CD4-positive, alpha-beta T cell treated with Interleukin-21 for 1 hour (primary cell): Measurements from ENCODE around the gene MYL6B.

ENCODE experiments used
- DNase-seq: peaks from one replicate; pipeline ENCODE4 v3.0.0-alpha.2; 2020

The MYL6B gene

DNA sequence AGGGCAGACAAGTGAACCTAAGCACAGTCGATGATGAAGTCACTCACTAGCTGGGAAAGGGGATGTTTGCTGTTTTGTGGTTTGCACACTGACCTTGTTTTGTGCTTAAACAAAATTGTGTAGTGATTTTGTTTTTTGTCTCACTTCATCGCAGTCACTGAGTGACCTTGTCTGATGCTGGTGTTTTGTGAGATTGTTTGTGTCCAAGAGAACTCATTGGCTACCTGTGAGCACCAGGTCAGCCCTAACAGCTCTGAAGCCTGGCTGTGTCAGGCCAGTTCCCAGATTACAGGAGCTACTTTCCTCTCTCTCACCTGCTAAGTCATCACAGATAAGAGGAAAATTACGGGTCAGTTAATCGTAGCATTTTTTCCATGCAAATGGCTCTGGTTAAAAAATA is 28.3 kb upstream of the MYL6B start:
- no peak for DNase-seq

DNA sequence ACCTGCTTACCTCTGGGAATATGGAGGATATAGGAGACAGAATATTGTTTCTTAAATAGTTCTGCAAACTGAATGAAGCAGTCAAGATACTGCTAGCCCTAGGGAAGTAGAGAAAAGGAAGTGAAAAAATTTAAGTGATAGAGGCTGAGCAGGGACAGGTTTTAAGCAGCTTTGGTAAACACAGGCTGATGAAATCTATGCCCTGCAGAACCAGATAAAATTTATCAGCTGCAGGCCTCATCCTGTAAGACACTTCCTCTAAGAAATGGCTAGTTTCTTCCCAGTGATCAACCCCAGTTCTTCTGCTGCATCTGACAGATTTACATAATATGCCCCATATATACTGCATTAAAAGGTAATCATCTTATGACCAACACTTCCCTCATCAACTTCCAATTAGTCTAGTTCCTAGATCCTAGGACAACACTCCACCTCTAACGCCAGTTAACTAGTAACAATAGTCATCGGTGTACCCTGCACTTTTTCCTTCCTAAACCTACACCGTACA is 25.6 kb upstream of the MYL6B start:
- DNase-seq: no peak

DNA sequence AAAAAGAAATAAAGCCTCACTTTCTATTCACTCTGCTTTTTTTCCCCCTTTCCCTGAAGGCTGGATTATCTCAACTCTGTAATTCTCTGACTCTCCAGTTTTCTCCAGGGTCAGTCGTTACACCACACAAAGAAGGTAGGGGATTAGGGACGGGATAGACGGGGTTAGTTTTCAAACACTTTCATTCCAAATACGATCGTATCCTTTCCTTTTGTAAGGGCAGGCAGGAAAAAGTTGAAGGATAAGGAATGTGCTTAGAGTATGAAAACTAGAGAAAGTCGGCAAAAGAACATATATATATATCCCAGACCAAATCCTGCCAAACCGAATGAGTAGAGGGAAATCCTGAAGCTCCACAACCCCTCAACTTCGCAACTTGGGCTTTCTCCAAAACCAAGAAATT is 24.9 kb upstream of the MYL6B start:
- no peak for DNase-seq

DNA sequence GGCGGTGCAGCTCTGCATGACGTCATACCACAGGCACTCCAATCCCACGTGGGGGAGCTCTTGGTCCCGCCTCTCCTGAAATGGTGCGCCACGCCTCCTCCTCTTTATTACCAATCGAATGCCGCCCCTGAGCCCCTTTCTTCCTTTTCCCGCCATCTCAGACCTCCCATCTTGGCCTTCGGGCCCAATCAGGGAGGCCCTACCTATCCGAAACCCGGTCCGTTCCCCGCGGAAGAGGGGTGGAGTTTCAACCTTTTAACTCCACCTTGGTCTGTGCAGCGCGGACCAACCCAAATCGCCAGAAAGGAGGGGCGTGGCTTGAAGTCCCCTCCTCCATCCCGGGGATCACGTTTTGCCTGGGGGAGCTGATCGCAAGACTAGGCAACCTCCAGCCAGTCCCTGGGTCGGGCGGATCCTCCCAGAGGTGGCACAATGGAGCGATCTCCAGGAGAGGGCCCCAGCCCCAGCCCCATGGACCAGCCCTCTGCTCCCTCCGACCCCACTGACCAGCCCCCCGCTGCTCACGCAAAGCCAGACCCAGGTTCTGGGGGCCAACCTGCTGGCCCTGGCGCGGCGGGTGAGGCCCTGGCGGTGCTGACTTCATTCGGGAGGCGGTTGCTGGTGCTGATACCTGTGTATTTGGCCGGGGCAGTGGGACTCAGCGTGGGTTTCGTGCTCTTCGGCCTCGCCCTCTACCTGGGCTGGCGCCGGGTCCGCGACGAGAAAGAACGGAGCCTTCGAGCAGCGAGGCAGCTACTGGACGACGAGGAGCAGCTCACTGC is 24.3 kb upstream of the MYL6B start, which contains the start of gene ESYT1:
Gene ESYT1, plus strand, starts transcription at position 380 of the 782 bp plus-strand sequence. Its CDS starts 53 bp downstream, at position 433.
- DNase-seq: peak; percentile 100

DNA sequence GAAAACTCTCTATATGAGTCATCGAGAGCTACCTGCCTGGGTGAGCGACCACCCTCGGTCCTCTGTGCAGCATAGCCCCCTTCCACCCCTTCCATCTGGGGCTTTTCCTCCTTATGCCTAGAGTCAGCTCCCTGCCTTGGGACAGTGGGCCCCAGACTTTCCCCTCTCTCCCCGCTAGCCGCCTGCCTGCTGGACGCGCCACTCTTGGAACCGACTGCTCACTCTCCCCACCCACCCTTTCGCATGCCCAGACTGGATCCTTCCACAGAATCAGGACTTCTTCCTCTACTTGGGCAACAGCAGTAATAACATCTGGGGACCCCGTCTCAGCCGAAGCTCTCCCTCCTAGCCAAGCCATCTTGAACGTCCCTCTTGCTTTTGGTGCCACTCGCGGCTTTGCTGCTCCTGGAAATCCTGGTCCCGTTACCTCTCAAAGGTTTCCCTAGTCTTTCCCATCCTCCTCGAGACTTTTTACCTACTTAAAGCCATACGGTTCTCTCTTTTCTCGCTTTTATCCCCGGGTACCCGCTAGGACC is 23.6 kb upstream of the MYL6B start:
- DNase-seq: peak; percentile 22

DNA sequence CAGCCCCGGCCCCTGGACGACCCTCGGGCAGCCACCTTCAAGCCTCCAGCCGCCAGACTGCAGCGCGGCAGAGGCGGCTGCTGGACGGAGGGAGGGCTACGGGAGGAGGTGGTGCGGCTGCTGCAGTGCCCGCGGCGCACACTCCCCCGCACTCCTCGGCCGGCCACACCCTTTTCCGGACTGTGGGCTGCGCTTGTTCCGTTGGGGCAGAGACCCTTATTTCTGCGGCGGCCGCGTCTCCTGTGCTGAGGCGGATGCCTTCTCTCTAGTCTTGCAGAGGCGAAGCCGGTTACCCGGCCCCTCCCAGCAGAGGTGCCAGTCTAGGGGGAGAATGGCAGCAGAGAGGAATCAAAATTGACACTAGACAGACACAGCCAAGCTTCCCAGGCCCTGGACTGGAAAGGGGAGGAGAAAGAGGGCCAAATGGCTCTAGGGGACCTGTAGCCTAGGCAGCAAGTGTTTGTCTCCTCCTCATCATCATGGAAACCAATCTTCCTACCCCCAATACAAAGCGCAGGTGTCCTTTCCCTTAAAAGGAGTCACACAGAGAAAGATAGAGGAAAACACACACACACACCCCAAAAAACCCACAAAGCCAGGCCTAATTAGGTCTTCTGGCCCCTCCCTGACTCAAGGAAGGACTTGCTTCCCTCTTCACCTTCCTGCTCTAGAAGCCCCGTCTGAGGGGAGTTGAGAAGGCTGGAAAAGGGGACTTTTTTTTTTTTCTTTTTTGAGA is 23.0 kb upstream of the MYL6B start:
- DNase-seq: peak; percentile 85

DNA sequence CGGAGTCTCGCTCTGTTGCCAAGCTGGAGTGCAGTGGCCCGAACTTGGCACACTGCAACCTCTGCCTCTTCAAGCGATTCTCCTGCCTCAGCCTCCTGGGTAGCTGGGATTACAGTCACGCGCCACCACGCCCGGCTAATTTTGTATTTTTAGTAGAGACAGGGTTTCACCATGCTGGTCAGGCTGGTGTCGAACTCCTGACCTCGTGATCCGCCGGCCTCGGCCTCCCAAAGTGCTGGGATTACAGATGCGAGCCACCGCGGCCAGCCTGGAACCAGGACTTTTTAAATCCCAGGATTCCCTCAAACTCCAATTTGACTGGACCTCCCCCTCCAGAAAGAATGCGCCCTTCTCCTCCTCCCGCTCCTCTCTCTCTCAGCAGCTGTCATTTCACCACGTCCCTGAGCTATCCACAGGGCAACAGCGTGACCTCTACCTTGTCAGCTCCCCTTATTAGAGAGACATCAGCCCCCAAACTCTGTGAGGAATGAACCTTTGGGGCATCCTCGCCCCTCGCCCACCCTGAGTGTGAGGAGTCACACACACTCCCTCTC is 22.4 kb upstream of the MYL6B start:
- DNase-seq: no peak

DNA sequence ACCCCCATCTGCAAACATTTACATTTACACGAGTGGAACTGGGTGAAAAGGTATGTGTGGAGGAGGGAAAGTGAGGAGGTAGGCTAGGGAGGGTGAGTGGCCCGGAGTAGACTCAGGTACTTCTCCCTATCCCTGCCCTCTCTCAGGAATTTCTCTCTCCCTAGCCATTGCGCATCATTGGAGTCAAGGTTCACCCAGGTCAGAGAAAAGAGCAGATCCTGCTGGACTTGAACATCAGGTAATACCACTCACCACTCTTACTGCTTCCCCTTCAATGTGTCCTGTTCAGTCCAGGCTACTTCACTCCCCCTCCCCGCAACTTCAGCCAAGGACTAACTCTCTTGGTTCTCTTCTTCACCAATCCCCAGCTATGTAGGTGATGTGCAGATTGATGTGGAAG is 21.5 kb upstream of the MYL6B start:
- no peak for DNase-seq

DNA sequence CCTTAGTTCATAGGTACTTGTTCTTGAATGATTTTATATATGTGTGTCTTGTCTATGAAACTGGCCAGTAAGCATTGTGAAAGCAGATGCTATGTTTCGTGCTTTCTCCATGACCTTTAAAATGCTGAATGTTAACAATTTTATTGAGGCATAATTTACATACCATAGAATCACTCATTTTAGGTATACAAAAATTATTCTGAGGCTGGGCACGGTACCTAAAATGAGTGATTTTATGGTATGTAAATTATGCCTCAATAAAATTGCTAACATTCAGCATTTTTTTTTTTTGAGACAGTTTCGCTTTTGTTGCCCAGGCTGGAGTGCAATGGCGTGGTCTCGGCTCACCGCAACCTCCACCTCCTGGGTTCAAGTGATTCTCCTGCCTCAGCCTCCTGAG is 17.5 kb upstream of the MYL6B start:
- no peak for DNase-seq

DNA sequence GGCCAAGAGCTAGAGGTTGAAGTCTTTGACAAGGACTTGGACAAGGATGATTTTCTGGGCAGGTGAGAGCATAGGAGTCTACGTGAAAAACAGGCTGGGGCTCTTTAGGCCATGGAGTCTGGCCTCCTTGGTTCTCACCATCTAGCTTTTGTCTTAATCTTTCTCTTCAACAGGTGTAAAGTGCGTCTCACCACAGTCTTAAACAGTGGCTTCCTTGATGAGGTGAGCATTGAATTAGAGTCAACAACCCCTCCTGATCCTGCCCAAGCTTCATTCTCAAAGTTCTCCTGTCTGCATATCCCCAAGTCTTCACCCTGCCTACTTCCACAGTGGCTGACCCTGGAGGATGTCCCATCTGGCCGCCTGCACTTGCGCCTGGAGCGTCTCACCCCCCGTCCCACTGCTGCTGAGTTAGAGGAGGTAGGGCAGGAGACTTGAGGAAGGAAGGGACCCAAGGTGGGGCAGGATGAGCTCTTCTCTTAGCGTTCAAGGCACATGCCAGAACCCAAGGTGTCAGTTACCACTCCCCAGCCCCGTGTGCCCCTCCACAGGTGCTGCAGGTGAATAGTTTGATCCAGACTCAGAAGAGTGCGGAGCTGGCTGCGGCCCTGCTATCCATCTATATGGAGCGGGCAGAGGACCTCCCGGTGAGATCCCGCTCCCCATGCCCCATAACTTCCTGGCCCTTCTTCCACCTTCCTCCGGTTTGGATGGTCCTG is 14.4 kb upstream of the MYL6B start:
- DNase-seq: no peak

DNA sequence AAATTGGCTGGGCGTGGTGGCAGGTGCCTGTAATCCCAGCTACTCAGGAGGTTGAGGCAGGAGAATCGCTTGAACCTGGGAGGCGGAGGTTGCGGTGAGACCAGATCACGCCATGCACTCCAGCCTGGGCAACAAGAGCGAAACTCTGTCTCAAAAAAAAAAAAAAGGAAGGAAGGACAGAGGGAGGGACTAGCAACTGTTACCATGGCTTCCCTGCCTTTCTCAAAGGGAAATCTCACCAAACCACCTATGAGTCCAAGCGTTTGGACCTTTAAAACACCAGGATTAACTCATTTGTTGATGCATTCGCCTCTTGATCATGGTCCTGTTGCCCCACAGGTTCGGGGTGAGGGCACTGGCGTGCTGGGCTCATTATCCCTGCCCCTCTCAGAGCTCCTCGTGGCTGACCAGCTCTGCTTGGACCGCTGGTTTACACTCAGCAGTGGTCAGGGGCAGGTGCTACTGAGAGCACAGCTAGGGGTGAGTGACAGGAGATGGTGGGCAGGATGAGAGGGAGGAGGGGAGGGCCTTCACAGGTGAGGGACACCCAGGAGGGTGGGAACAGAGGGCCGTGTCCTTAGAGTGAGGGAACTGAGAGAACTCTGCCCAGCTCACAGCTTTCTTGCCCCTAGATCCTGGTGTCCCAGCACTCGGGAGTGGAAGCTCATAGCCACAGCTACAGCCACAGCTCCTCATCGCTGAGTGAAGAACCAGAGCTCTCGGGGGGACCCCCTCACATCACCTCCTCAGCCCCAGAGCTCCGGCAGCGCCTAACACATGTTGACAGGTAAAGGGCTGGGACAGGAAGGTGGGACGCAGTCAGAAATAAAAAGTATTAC is 10.2 kb upstream of the MYL6B start:
- no peak for DNase-seq

DNA sequence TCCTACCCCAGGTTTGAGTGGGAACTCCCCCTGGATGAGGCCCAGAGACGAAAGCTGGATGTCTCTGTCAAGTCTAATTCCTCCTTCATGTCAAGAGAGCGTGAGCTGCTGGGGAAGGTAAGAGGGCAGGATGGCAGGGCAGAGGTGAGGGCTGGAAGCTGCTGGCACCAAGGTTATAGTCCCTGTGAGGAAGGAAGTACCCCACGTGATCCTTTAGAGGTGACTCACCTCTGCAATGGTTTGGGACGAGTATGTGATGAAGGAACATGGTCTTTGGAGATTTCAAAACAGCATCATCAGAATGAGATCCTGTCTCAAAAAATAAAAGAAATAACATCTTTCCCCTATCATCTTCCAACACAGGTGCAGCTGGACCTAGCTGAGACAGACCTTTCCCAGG is 9.2 kb upstream of the MYL6B start:
- no peak for DNase-seq

DNA sequence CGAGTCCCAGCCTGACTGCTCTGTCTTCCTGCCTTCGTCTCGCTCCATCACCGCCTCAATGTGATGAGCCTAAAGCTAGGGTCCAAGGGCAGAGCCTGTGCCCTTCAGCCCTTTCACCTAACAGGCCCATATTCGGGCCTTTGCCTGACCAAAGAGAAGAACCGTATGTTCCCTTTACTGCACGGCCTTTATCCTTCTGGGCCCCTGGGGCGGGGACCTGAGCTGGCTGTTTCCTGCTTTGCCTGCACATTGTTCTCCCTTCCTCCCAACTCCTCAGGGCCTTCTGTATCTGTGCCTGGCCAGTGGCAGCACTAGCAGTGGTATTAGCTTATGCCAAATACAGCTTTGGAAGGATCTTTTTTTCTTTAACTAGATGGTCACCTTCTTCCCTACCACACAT is 8.5 kb upstream of the MYL6B start:
- no peak for DNase-seq

DNA sequence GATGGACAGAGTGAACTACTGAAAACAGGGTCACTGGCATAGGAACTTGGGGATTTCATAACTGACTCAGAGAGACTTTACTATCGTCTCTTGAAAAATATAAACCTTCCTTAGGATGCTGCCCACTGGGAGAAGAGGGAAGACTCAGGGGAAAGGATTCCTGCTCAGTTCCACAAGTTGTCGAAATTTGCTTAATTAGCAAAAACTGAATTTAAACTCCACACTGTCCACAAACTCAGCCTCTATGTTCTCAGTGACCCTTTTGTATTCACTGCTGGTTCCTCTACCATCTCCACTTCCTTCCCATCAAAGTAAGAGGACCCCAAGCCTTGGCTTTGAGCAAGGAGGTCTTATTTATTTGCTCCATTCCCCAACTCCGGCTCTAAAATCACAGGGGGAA is 7.2 kb upstream of the MYL6B start:
- DNase-seq: no peak

DNA sequence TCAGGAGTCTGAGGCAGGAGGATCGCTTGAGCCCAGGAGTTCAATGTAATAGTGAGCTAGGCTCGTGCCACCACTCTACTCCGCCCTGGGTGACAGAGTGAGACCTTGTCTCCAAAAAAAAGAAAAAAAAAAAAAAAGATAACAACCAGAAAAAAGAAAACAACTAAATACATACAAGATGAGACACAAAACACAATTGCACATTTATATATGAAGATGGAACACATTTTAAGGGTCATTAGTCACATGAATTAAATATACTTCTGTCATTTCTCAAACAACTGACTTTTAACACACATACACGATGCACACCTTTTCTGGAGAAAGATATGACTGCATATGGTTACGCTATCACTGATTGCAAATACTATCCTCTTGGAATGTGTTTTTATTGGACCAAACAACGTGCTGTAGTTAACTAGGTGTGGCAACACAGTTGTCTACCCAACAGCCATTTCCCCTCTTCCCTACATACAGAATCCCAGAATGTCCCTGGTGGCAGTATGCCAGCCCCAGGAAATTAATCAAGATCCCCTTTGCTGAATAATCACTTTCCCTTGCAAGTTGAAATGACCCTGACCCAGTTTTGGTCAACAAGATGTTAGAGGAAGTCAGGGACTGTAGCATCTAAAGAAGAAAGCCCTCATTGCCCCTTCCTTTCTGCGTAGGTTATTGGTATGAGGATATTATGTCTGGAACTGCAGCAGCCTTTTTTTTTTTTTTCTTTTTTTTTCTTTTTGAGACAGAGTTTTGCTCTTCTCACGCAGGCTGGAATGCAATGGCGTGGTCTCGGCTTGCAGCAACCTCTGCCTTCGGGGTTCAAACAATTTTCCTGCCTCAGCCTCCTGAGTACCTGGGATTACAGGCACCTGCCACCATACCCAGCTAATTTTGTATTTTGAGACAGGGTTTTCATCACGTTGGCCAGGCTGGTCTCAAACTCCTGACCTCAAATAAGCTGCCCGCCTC is 5.6 kb upstream of the MYL6B start:
- DNase-seq: no peak

DNA sequence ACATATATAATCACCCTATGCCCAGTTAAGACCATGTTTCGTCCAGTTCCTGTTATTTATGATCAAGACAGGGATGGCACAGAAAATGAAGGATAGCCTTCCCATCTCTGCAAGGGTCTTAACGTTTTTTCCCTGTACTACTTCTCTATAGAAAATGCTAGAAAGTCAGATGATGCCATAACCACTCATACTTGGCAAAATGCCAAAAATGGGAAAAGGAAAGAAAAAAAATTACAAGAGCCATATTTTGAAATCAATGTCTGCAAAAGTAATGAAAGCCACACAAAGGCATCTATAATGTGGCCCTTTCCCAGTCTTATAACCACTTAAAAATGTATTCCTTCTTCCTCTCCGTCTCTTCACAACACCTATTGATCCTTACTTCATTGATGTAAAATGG is 1.8 kb upstream of the MYL6B start:
- DNase-seq: peak; percentile 31

DNA sequence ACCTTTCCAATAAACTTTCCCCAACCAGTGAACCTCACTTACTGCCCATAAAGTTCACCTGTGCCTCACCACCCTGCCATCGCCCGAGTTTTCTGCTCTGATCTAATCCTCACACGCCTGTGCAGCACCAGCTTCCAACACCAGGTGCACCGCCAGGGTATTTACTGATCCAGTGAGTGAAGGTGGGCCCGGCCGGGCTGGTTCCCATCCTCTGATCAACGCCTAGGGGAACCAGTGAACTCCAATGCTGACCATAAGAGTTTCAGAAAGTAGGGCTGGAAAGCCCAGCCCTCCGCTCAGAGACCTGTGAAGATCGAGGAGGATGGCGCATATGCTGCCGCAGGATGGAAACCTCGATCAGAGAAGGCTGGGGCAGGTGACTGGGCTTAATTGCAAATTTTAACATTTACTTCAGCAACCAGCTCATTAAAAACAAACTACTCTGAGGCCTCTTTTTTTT is 685 bp upstream of the MYL6B start:
- peak; percentile 71 for DNase-seq

DNA sequence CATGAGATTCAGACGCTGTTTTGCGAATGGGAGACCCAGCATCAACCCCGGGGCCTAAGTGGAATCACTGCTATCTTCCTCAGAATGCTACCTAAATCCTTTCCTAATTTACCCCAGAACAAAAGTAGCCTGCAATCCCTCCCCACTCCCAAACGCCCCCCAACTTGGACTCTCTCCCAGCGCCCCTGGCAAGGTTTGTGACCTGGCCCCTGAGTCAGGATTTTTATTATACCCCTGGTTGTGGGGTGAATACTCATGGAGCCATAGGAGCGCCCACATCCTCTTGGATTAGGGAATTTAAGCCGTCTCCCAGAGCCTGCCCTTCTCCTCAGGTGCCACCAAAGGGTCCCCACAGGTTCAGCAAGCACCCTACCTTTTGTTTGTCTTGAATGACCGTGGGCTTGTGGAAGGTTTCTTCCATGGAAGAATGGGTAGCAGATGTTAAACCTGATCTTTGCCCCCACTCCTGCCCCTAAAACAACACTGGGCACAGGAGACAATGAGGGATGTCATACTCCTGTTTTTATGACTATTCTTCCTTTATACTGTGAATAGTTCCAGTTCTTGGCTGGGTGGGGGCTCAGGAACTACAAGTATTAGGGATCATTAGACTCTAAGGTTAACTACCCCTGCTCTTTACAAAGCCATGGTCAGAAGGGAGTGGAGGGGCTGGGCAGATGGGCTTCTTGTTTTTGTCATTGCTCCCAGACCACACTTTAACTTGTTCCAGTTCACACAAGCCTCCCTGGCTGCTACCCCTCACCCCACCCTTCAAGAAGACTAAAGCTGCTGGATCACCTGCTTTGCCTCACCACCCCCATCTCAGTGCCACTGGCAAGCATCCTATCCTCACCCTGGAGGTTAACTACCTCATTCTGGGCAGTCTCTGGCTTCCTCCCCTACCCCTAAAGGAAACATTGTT is 630 bp downstream of the MYL6B start:
- no peak for DNase-seq

DNA sequence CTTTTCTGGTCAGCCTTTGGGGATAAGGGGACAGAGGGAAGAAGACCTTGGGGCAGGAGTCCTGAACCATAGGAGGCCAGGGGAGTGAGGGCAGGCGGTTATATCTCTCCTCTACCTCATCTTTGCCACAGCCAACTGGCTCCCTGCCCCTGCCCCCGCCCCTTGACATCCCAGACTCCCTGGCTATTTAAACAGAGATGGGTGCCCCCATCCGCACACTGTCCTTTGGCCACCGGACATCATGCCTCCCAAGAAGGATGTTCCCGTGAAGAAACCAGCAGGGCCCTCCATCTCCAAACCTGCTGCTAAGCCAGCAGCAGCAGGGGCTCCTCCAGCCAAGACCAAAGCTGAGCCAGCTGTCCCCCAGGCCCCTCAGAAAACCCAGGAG is 1.3 kb downstream of the MYL6B start:
- DNase-seq: no peak
